ENCODE measurements around the gene MAN2B1.

DNA sequence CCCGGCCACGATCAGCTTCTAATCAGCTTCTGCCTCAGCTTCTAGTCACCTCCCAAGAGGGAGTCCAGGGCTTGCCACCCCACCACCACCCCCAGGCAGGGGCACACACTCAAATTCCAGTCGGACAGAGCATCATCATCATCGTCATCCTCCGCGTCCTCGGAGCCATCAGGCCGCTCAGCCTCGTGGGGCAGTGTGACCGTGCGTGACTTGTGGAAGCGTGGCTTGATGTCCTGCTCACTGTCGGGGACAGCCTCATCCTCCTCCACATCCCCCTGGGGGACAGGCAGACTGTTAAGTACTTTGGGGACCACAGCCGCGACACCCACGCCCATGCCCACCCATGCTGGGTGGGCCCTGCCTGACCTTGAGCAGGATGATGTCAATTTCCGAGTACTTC is 44.6 kb upstream of the MAN2B1 start:
- TF ChIP-seq CTCF (IDR thresholded peaks at IDR 0.05; ENCODE audit: low read depth, low read length), result no peak
- no peak for TF ChIP-seq EZH2phosphoT487 (IDR thresholded peaks at IDR 0.05; ENCODE audit: low read depth)
